Fibroblast of skin of right quadriceps (primary cell): ENCODE measurements around the gene DEFB129.
A peak's percentile ranks its signal among the peaks of the same experiment; 100 is the strongest.

Experiments used
- DNase-seq: peaks from one replicate; pipeline ENCODE4 v3.0.0-alpha.2; 2013

DEFB129 gene

DNA sequence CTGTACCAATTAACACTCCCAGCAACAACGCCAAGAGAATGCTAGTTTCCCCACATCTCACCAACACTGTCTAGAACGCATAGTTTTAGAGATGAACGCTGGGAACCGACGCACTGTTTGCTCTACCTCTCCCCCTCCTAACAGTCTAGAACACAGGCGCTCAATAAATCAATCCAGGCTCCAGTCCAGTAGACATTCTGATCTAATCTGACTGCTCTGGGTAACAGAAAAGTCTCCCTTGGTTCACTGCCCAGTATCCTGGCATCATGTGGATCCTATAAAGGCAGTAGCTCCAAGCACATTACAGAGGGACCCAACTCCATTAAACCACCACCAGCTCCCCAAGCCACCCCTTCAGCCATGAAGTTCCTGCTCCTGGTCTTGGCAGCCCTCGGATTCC lies 30.4 kb downstream of the DEFB129 start, which contains the start of gene DEFB132:
Gene DEFB132, plus strand, starts transcription at position 306 of the 400 bp plus-strand sequence. Its CDS starts 55 bp downstream, at position 361.
- DNase-seq = no peak

DNA sequence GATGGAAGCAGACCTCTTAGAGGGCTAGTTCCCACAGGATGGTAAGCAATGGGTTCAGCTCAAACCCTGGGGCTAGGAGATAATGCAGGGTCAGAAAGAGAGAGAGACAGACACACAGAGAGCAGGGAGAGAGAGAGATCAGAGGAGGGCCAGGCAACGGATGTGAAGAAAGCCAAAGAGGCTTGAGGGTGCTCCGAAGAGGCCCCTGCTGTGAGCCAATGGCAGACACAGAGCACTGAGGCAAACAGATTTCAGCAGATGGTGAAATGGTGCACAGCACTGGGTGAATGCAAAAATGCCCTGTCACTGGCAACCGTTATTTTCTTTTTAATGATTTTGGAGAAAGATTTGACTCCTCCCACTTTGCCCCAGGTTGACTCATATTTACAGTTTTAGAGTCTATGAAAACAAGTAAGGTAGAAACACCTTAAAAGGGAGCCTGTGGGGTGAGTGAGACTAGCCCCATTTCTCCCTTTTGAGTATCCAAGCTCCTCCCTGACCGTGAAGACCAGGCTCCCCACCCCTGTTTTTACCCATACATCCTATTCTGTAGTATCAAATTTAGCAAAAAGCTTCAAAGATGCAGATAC lies 31.3 kb downstream of the DEFB129 start:
- no peak for DNase-seq

DNA sequence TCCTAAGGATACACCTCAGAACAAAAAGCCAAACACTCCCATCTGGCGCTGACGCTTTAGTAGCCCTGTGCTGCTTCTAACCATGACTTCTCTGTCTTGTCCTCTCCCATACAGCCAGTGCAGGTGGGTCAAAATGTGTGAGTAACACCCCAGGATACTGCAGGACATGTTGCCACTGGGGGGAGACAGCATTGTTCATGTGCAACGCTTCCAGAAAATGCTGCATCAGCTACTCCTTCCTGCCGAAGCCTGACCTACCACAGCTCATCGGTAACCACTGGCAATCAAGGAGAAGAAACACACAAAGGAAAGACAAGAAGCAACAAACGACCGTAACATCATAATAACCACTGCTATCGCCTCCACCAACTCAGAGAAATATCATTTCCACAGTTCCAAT lies 31.9 kb downstream of the DEFB129 start:
- peak; percentile 11 for DNase-seq

DNA sequence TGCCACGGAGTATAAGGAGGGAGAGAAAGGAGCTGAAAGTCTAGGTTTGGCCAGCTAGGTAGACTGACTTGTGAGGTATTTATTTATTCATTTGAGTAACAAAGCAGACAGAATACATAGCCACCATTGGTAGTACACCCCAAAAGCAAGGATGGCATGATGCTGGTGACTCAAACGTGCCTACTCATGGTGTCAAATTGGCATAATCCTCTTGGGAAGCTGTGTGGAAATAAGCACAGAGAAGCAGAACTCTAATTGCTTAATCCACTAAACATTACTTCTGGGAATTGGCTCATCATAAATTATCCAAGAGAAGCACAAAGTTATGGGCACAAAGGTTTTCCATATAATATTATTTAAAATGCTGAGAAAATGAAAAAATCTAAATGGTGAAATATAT lies 32.9 kb downstream of the DEFB129 start:
- DNase-seq = no peak

DNA sequence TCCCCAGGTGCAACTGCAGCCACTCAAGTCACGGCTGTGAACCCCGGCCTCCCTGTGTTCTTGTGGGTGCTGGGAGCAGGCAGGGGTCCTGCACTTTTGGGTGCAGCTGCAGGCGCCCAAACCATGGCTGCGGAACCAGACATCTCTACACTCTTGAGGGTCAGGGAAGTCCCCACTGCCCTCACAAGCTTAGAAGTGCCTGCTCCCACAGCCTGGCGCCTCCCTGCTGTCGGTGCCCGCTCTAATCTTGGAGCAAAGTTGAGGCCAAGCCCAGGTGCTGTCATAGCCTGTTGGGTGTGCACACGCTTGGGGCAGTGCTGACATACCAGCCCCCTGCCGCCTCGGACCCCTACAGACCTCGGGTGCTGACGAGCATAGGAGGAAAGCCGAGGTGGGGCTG lies 36.6 kb downstream of the DEFB129 start:
- DNase-seq = no peak

DNA sequence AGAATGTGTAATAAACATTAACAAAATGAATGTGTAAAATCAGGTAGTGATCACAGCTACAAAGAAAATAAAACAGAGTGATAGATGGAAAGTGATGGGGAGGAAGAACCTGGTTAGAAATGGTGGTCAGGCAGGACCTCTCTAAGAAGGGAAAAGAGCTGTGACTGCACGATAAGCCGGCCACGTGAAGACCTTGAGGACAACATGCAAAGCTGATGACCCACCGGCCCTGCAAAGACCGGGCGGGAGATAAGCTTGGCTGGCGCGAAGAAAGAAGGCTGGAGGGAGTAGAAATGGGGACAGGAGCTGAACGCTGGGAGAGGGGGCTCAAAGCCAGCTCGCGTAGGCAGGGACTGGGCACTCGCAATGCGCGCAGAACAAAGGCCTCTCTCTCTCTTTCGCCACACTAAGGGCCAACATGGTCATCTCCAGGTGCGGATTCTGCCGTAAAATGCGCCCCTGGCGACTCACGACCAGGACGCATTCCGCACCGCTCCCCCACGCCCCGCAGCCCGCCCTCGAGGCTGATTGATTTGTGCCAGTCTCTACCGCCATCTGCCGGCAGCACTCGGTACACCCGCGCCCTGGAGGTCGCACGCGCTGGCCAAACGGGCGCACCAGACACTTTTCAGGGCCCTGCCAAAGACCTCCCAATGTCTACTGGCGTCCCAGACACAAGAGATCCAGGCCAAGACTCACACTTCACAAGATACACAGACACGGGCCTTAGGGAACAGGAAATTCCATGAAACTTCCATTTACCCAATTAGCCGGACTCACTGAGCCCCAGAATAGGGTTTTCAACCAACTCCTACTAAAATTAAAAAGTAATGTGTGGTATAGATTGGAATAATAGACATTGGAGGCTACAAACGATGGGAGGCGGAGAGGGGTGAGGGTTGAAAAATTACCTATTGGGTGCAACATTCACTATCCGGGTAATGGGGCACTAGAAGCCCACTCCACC lies 39.8 kb downstream of the DEFB129 start:
- DNase-seq = peak; percentile 74

- no peak for DNase-seq
These were observed 43.5 kb downstream of the DEFB129 start for GRCh38 chr20:270517-270916.

GRCh38 chr20:271069-271468 lies 44.0 kb downstream of the DEFB129 start:
- DNase-seq = no peak

- no peak for DNase-seq
These were observed 44.5 kb downstream of the DEFB129 start for GRCh38 chr20:271528-271927.

- no peak for DNase-seq
These were observed 45.7 kb downstream of the DEFB129 start for GRCh38 chr20:272718-273117.

GRCh38 chr20:273884-274283 lies 46.8 kb downstream of the DEFB129 start:
- DNase-seq = no peak

- DNase-seq = no peak
These were observed 48.7 kb downstream of the DEFB129 start for GRCh38 chr20:275791-276190.

DNA sequence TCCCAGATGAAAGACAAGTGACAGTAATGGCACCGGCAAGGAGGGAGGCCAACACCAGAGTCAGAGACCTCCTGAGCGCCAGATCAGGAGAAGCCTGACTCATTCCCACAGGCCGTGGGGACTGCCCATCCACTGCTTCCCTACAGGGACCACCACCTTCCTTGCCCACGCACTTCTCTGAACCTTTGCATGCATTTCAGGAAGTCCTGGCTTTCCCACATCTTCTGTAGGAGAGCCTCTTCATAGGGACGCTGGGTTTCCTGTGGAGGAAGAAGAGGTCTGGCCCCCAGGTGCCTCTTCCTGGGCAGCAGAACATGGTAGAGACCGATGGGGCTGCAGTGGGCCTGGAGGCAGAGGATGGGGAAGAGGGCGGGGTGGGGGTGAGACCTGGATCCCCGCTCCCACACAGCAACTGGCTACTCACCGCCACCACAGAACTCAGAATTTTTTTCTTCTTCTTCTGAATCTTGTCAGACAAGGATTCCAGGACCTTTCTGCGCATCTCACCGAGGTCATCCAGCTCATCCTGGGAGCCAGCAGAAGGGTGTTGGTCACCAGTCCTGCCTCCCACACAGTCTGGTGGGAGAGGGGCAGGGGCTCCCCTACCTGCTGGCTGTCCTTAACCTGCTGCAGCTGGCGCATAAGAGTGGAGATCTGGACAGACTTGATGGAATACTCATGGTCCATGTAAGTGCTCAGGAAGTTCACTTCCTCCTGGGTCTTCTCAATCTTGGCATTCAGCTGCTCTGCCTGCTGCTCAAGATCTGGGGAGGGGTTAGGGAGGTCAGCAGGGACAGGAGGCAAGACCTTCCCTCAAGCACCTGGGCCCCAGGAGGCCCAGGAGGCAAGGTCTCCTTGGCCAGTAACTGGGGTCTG lies 49.8 kb downstream of the DEFB129 start:
- DNase-seq = no peak

GRCh38 chr20:277496-277781 lies 50.4 kb downstream of the DEFB129 start:
- DNase-seq = no peak

DNA sequence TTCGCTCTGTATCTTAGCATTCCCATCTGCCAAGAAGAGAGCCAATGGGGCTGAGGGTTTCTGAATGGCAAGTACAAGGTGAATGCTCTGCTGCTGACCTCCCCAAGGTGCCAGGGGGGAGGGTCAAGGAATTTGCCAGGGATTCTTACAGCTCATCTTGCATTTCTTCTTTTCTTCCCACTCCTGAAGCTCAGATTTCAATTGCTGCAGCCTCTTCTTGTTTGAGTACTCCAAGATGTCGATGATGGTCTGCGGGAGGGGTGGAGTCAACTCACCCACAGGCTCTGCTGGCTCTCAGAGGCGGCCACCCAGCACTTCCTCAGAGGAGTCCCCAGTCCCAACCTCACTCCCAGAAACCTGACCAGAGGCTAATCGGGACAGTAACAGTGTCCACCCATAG lies 51.1 kb downstream of the DEFB129 start:
- DNase-seq = no peak

GRCh38 chr20:278607-279571 lies 51.8 kb downstream of the DEFB129 start:
- DNase-seq = no peak
